Liver (tissue), 9 donors: ENCODE results near the gene COL15A1. TPM values are rescaled to one million over a fixed set of nuclear protein-coding genes. Genes with fewer than 3 reads are reported as not detected.

ENCODE experiments used
- DNase-seq: peaks from one replicate; pipeline ENCODE4 v3.0.0-alpha.2; 2017; ENCODE audit warnings: low spot score
- H3K27ac ChIP-seq, 2 donors: one replicate each; pipeline ENCODE4 v1.7.0; 2013; ENCODE audit warnings: inconsistent platforms in 2 of 2, low read length in 2 of 2, control low read depth in 1 of 2, low read depth in 1 of 2, mild to moderate bottlenecking in 1 of 2
- H3K27me3 ChIP-seq, 4 donors: one replicate each; pipeline versions ENCODE4 v1.6.1 to v1.7.0; 2013; ENCODE audit warnings: low read length in 3 of 4, inconsistent platforms in 1 of 4, mild to moderate bottlenecking in 1 of 4, moderate library complexity in 1 of 4; ENCODE audit not compliant: control insufficient read depth in 4 of 4, insufficient read depth in 4 of 4
- H3K36me3 ChIP-seq, 4 donors: one replicate each; pipeline versions ENCODE4 v1.6.1 to v1.7.0; 2013; ENCODE audit warnings: low read length in 3 of 4, mild to moderate bottlenecking in 3 of 4, low read depth in 1 of 4, moderate library complexity in 1 of 4; ENCODE audit not compliant: control insufficient read depth in 4 of 4, insufficient read depth in 3 of 4
- H3K4me1 ChIP-seq, 4 donors: one replicate each; pipeline versions ENCODE4 v1.6.1 to v1.7.0; 2013; ENCODE audit warnings: low read length in 3 of 4, mild to moderate bottlenecking in 3 of 4, moderate library complexity in 1 of 4; ENCODE audit not compliant: control insufficient read depth in 4 of 4, insufficient read depth in 4 of 4
- H3K4me3 ChIP-seq, 3 donors: one replicate each; pipeline versions ENCODE4 v1.6.1 to v1.7.0; 2013; ENCODE audit warnings: low read length in 3 of 3, control low read depth in 1 of 3, low read depth in 1 of 3, mild to moderate bottlenecking in 1 of 3
- H3K9ac ChIP-seq, 2 donors: one replicate each; pipeline ENCODE4 v1.7.0; 2013; ENCODE audit warnings: low read length in 2 of 2, mild to moderate bottlenecking in 2 of 2, moderate library complexity in 2 of 2, control low read depth in 1 of 2, low read depth in 1 of 2
- H3K9me3 ChIP-seq, 4 donors: one replicate each; pipeline versions ENCODE4 v1.6.1 to v1.7.0; 2013; ENCODE audit warnings: low read length in 3 of 4; ENCODE audit not compliant: control insufficient read depth in 4 of 4
- ATF3 ChIP-seq: IDR thresholded peaks from 2 replicates; pipeline ENCODE4 v1.6.1; 2016; ENCODE audit warnings: antibody characterized with exemption
- CTCF ChIP-seq: fragments of 150-350 bp; IDR thresholded peaks from 2 replicates; pipeline ENCODE4 v1.5.1; 2017; ENCODE audit warnings: improper control_type of control experiment, low read depth, low read length; ENCODE audit not compliant: missing input control
- EGR1 ChIP-seq, 2 donors: IDR thresholded peaks; 2 replicates each; pipeline ENCODE4 v1.6.1; 2016 to 2018; ENCODE audit warnings: antibody characterized with exemption in 2 of 2, low read depth in 2 of 2
- FOXA1 ChIP-seq: IDR thresholded peaks from 2 replicates; pipeline ENCODE4 v1.6.1; 2016; ENCODE audit warnings: antibody characterized with exemption
- FOXA2 ChIP-seq: IDR thresholded peaks from 2 replicates; pipeline ENCODE4 v1.6.1; 2016; ENCODE audit warnings: antibody characterized with exemption
- GABPA ChIP-seq, 2 donors: IDR thresholded peaks in 1 of 2; conservative IDR thresholded peaks in 1 of 2; 2 replicates each; pipeline ENCODE4 v1.6.1; 2016; ENCODE audit warnings: antibody characterized with exemption in 2 of 2, mild to moderate bottlenecking in 1 of 2, moderate library complexity in 1 of 2
- HNF4A ChIP-seq, 2 donors: conservative IDR thresholded peaks; 2 replicates each; pipeline ENCODE4 v1.6.1; 2016; ENCODE audit warnings: antibody characterized with exemption in 2 of 2, mild to moderate bottlenecking in 2 of 2
- HNF4G ChIP-seq: IDR thresholded peaks from 2 replicates; pipeline ENCODE4 v1.6.1; 2016; ENCODE audit warnings: antibody characterized with exemption
- JUND ChIP-seq, 2 donors: IDR thresholded peaks; 2 replicates each; pipeline ENCODE4 v1.6.1; 2016; ENCODE audit warnings: antibody characterized with exemption in 2 of 2
- MAX ChIP-seq: IDR thresholded peaks from 2 replicates; pipeline ENCODE4 v1.6.1; 2016; ENCODE audit warnings: antibody characterized with exemption
- NR2F2 ChIP-seq: IDR thresholded peaks from 2 replicates; pipeline ENCODE4 v1.6.1; 2016; ENCODE audit warnings: antibody characterized with exemption
- RAD21 ChIP-seq, 2 donors: IDR thresholded peaks; 2 replicates each; pipeline ENCODE4 v1.6.1; 2016; ENCODE audit warnings: antibody characterized with exemption in 2 of 2, mild to moderate bottlenecking in 2 of 2
- REST ChIP-seq: IDR thresholded peaks from 2 replicates; pipeline ENCODE4 v1.6.1; 2016; ENCODE audit warnings: antibody characterized with exemption, mild to moderate bottlenecking
- RXRA ChIP-seq, 2 donors: IDR thresholded peaks; 2 replicates each; pipeline ENCODE4 v1.6.1; 2017 to 2018; ENCODE audit warnings: antibody characterized with exemption in 2 of 2, mild to moderate bottlenecking in 1 of 2
- SP1 ChIP-seq: IDR thresholded peaks from 2 replicates; pipeline ENCODE4 v1.6.1; 2018; ENCODE audit warnings: antibody characterized with exemption, mild to moderate bottlenecking
- TAF1 ChIP-seq: conservative IDR thresholded peaks from 2 replicates; pipeline ENCODE4 v1.6.1; 2016; ENCODE audit warnings: antibody characterized with exemption, mild to moderate bottlenecking
- YY1 ChIP-seq: IDR thresholded peaks from 2 replicates; pipeline ENCODE4 v1.6.1; 2016; ENCODE audit warnings: antibody characterized with exemption, mild to moderate bottlenecking
- ZBTB33 ChIP-seq: IDR thresholded peaks from 2 replicates; pipeline ENCODE4 v1.6.1; 2016; ENCODE audit warnings: antibody characterized with exemption
- WGBS: extraction: QIAGEN DNeasy Blood & Tissue Kit; methylation state at CpG from one replicate; pipeline ENCODE4 v1.1.7; 2013; 5-methylcytosine and 5-hydroxymethylcytosine counted together
- polyA plus RNA-seq, 2 donors: library from polyadenylated mRNA; stranded (reverse) in 1 of 2; unstranded in 1 of 2; fragments of 200-250 nt in 1 of 2; fragments of >200 nt in 1 of 2; fragmentation: Nextera tagmentation in 1 of 2; extraction: Ambion mirVana in 1 of 2; gene quantifications; one replicate each; pipeline versions ENCODE4 v1.2.1 to v1.2.3, GENCODE V29; 2013 to 2015
- total RNA-seq, 2 donors: library from RNA; depleted of rRNA; stranded (reverse); fragments of >200 nt; gene quantifications; one replicate each; pipeline ENCODE4 v1.2.3, GENCODE V29; 2014
- donor health status: healthy.
- donor health status: healthy.
- donor health status: healthy.
- donor health status: healthy.
- donor health status: healthy.

The COL15A1 gene
- total and polyA plus RNA-seq, 4 donors: 0.10 to 0.42 (median 0.24) TPM

GRCh38 chr9:98930792-98931191 lies 12.9 kb upstream of the COL15A1 start:
- no peaks in the 10 kb centered on the region for H3K9me3 ChIP-seq
- H3K4me1 ChIP-seq: no peaks in the 10 kb centered on the region
- H3K36me3 ChIP-seq: no peaks in the 10 kb centered on the region
- no peak for DNase-seq
- TF ChIP-seq MAX: no peak
- TF ChIP-seq GABPA (IDR thresholded peaks at IDR 0.05 in 1 of 2, conservative IDR thresholded peaks at IDR 0.05 in 1 of 2): no peak
- TF ChIP-seq HNF4G: no peak
- 81% methylated on average over 9 of the region's 9 CpGs for WGBS
- H3K27ac ChIP-seq: no peak overlapping the region
- H3K27me3 ChIP-seq: no peaks in the 10 kb centered on the region
- no peak overlapping the region for H3K9ac ChIP-seq
- no peak overlapping the region for H3K4me3 ChIP-seq

GRCh38 chr9:98931600-98932389 lies 11.9 kb upstream of the COL15A1 start:
- H3K4me3 ChIP-seq: no peak overlapping the region
- H3K9me3 ChIP-seq: no peaks in the 10 kb centered on the region
- no peaks in the 10 kb centered on the region for H3K27me3 ChIP-seq
- no peak overlapping the region for H3K9ac ChIP-seq
- no peak for TF ChIP-seq NR2F2
- no peak for TF ChIP-seq GABPA (IDR thresholded peaks at IDR 0.05 in 1 of 2, conservative IDR thresholded peaks at IDR 0.05 in 1 of 2)
- TF ChIP-seq FOXA2: no peak
- no peak for TF ChIP-seq MAX
- TF ChIP-seq RXRA (IDR thresholded peaks at IDR 0.05): no peak
- no peak for TF ChIP-seq TAF1
- no peak for TF ChIP-seq ATF3
- no peak for TF ChIP-seq HNF4A (conservative IDR thresholded peaks at IDR 0.05)
- H3K36me3 ChIP-seq: no peaks in the 10 kb centered on the region
- no peak for DNase-seq
- 82% methylated on average over 8 of the region's 8 CpGs for WGBS
- no peak overlapping the region for H3K27ac ChIP-seq
- H3K4me1 ChIP-seq: no peaks in the 10 kb centered on the region

GRCh38 chr9:98933185-98933584 lies 10.5 kb upstream of the COL15A1 start:
- 92% methylated on average over 5 of the region's 5 CpGs for WGBS
- Histone ChIP-seq H3K27me3 (no peaks in the 10 kb centered on the region), H3K9me3 (no peaks in the 10 kb centered on the region), H3K4me1 (no peaks in the 10 kb centered on the region), H3K4me3 (no peak overlapping the region), H3K36me3 (no peaks in the 10 kb centered on the region), H3K27ac (no peak overlapping the region), H3K9ac (no peak overlapping the region)
- no peak for DNase-seq
- TF ChIP-seq FOXA1 (no peak), REST (no peak), CTCF (no peak), EGR1 (IDR thresholded peaks at IDR 0.05; ENCODE audit: low read depth in 2 of 2) (no peak), SP1 (no peak), HNF4G (no peak), GABPA (IDR thresholded peaks at IDR 0.05 in 1 of 2, conservative IDR thresholded peaks at IDR 0.05 in 1 of 2) (no peak), NR2F2 (no peak), MAX (no peak), JUND (IDR thresholded peaks at IDR 0.05) (no peak), ATF3 (no peak), ZBTB33 (no peak), RAD21 (IDR thresholded peaks at IDR 0.05) (no peak), TAF1 (no peak), FOXA2 (no peak), YY1 (no peak)
